ENCODE data around the gene NLGN4X.

GRCh38 chrX:6024204-6024603 is 204.5 kb downstream of the NLGN4X start:
- TF ChIP-seq, protein P1, sequence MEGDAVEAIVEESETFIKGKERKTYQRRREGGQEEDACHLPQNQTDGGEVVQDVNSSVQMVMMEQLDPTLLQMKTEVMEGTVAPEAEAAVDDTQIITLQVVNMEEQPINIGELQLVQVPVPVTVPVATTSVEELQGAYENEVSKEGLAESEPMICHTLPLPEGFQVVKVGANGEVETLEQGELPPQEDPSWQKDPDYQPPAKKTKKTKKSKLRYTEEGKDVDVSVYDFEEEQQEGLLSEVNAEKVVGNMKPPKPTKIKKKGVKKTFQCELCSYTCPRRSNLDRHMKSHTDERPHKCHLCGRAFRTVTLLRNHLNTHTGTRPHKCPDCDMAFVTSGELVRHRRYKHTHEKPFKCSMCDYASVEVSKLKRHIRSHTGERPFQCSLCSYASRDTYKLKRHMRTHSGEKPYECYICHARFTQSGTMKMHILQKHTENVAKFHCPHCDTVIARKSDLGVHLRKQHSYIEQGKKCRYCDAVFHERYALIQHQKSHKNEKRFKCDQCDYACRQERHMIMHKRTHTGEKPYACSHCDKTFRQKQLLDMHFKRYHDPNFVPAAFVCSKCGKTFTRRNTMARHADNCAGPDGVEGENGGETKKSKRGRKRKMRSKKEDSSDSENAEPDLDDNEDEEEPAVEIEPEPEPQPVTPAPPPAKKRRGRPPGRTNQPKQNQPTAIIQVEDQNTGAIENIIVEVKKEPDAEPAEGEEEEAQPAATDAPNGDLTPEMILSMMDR (IDR thresholded peaks at IDR 0.05): no peak
- TF ChIP-seq TCF7L2 (IDR thresholded peaks at IDR 0.05; ENCODE audit: low read depth, low read length): no peak
